Uterus (tissue), 2 donors: ENCODE results near the gene MACO1.
"Not testable (repeated sequence)": the region's sequence is repeated elsewhere in the genome, so short reads cannot be mapped to it uniquely, and the experiment has no call there.

Source experiments
- POLR2A ChIP-seq, 2 donors: fragments of 450-650 bp; IDR thresholded peaks; one replicate each; pipeline ENCODE4 v1.6.1; 2016; ENCODE audit warnings: antibody characterized with exemption in 2 of 2, mild to moderate bottlenecking in 1 of 2, moderate library complexity in 1 of 2
- TF ChIP-seq, protein P1 (sequence below), 4 experiments: fragments of 200-600 bp in 2 of 4; fragments of 450-650 bp in 2 of 4; sonication (generic) in 2 of 4; IDR thresholded peaks; one replicate each; pipeline ENCODE4 v1.5.1; 2016 to 2019; ENCODE audit warnings: antibody characterized with exemption in 4 of 4, mild to moderate bottlenecking in 2 of 4, moderate library complexity in 1 of 4

DNA sequence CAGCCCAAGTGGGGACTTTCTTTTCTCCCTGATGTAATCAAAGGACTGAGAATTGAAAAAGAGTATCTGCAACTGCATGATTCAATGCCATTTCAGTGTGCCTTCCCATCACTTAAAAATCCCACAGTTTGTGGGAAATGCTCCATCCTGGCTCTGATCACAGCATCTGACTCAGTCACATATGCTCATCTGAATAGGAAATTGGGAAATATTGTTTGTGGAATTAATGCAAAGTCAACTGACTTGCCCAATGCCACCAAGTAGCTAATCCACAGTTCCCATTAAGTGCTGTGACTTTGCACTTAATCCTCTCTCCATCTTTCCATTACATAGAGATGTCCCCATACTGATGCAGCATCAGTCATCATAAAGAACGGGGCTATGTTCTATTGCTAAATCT is 47.6 kb upstream of the MACO1 start:
- not testable (repeated sequence) for TF ChIP-seq POLR2A (IDR thresholded peaks at IDR 0.05)
- TF ChIP-seq, protein P1, sequence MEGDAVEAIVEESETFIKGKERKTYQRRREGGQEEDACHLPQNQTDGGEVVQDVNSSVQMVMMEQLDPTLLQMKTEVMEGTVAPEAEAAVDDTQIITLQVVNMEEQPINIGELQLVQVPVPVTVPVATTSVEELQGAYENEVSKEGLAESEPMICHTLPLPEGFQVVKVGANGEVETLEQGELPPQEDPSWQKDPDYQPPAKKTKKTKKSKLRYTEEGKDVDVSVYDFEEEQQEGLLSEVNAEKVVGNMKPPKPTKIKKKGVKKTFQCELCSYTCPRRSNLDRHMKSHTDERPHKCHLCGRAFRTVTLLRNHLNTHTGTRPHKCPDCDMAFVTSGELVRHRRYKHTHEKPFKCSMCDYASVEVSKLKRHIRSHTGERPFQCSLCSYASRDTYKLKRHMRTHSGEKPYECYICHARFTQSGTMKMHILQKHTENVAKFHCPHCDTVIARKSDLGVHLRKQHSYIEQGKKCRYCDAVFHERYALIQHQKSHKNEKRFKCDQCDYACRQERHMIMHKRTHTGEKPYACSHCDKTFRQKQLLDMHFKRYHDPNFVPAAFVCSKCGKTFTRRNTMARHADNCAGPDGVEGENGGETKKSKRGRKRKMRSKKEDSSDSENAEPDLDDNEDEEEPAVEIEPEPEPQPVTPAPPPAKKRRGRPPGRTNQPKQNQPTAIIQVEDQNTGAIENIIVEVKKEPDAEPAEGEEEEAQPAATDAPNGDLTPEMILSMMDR (IDR thresholded peaks at IDR 0.05) = not testable (repeated sequence)
